ENCODE data around the gene CPNE5.

The CPNE5 gene

DNA sequence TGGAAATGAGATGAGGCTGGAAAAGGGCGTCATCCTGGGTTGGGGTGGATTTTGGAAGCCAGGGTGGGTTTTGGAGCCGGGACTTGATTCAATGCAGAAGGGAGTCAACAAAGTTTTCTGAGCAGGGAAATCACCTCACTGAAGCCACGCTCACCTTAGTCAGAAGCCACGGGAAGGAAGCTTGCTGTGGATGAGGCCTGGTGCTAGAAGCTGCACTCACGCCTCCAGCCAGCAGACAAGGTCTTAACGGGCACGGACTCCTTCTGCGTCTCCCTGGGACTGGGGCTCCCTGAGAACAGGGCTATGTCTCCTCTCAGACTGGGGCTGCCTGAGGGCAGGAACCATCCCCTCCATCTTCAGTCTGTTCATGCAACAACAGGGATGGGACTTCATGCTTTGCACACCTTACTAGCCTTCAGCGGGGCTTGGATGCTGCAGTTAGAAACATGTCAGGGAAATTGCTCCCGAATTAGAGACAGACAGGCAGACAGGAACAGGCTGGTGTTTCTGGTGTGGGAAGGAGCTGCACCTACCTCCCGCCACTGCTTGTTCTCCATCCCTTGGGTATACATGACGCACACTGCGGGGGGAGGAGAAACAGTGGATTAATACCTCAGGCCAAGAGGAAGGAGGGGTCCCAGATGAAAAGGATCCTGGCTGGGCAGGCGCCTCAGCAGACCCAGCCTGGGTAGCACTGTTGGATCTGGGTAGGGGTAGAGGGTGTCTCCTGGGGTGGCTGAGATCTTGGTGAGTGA lies 17.5 kb downstream of the CPNE5 start:
- DNase-seq (ENCODE audit: low spot score), result no peak
- TF ChIP-seq CTCF (IDR thresholded peaks at IDR 0.05), result no peak
- no peak overlapping the region for H3K27ac ChIP-seq
- no peak overlapping the region for H3K4me3 ChIP-seq

DNA sequence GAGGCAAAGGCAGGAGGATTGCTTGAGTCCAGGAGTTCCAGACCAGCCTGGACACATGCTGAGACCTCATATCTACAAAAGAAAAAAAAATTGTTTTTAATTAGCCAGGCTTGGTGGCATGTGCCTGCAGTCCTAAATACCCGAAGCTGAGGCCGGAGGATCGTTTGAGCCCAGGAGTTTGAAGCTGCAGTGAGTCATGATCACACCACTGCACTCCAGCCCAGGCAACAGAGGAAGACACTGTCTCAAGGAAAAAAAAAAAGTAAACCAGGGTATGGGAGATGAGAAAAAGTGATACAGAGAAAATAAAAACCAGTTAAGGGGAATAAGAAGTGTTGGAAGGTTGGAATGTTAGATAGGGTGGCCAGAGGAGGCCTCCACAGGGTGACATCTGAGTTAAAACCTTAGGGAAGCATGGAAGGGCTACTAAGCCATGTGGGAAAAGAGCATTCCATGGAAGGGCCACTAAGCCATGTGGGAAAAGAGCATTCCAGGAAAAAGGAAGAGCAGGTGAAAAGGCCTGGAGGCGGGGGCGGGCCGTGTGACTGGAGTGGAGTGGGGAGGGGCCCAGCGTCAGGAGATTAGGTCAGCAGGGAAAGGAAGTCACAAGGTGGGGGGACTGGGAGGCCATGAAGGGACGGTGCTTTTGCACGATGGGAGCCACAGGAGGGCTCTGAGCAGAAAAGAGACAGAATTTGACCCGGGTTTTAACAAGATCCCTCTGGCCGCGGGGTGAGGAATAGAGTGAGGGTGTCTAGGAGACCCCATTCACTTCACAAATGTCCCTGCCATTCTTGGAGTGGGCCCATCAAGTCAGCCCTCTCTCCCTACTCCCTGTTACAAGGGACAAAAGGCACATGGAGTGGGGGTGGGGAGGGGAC lies 18.3 kb downstream of the CPNE5 start:
- DNase-seq (ENCODE audit: low spot score), result no peak
- no peak for TF ChIP-seq CTCF (IDR thresholded peaks at IDR 0.05)
- H3K27ac ChIP-seq, result no peak overlapping the region
- H3K4me3 ChIP-seq, result no peak overlapping the region

- DNase-seq (ENCODE audit: low spot score), result no peak
- no peak overlapping the region for H3K4me3 ChIP-seq
- TF ChIP-seq CTCF (IDR thresholded peaks at IDR 0.05), result no peak
- no peak overlapping the region for H3K27ac ChIP-seq
Observed at GRCh38 chr6:36818756-36819155, 20.5 kb downstream of the CPNE5 start.

DNA sequence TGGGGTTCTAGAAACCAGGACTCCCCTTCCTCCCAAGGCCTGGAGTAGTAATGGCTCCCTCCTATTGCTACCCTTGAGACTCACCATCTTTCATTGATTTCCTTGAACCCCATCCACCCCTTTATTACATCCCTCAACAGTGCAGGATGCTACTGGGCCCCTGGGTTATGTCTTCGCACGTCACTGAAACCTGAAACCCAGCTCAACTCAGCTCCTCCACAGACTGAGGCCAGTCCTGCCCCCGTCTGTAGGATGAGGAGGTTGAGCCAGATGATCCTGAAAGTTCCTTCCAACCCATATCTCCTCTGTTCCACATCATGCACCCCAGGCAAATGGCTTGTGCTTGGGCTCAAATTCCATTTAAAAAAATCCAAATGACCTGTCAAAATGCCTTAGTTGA lies 21.4 kb downstream of the CPNE5 start:
- no peak for TF ChIP-seq CTCF (IDR thresholded peaks at IDR 0.05)
- DNase-seq (ENCODE audit: low spot score), result no peak
- Histone ChIP-seq H3K27ac (no peak overlapping the region), H3K4me3 (no peak overlapping the region)

DNA sequence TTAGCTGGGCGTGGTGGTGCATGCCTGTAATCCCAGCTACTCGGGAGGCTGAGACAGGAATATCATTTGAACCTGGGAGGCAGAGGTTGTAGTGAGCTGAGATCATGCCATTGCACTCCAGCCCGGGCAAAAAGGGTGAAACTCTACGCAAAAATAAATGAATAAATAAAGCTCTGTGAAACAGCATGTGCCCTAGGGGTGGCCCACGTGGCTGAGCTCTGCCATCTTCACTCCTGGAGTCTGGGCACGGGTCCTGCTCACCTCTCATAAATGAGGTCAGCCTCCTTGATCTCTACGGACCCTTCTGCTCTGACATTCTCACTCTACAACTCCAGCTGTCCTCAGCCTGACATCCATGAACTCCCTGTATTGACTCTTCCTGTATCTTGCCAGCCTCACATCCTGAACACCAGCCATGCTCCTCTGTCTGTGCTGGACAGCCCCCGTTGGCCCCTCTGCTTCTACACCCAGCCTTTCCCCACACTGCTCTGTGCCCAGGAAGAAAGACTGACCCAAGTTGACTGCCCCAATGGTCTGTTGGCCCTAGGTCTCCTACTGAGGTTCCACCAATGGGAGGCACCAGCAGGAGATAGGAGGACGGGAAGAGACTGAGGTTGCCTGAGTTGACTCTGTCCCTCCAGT lies 21.9 kb downstream of the CPNE5 start:
- DNase-seq (ENCODE audit: low spot score), result no peak
- no peak overlapping the region for H3K4me3 ChIP-seq
- TF ChIP-seq CTCF (IDR thresholded peaks at IDR 0.05), result no peak
- no peak overlapping the region for H3K27ac ChIP-seq

DNA sequence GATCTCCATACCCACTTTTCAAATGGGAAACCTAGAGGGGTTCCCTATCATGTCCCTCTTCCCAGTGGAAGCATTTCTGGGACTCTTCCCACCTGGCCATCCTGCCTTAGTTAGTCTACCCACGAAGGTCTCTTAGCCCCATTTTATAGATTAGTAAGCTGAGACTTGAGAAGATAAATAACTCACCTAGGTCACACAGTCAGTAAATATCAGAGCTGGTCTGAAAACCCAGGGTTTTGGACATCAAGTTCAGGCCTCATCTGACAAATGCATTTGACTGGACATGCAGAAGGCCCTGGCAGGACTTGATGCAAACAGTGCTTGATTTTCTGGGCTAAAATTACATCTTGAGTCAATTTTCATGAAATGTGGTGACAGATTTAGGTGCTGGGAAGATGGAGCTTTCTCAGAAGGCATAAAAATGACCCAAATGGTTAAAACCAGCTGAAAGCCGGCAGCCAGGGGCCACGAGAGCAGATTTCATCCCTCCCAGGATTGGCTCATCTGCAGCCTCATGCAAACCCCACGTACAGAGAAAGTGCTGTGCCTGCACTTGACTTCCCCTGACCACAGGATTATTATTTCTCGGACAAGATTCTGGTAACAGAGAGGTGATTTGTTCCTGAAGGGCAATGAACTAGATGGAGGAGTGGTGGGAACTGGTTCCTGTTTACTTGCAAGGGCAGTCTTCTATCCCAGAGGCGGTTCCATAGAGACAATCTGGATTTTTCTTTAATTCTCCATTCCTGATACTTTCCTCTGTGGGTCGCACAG lies 23.1 kb downstream of the CPNE5 start:
- no peak for TF ChIP-seq CTCF (IDR thresholded peaks at IDR 0.05)
- Histone ChIP-seq H3K4me3 (no peak overlapping the region), H3K27ac (no peak overlapping the region)
- DNase-seq (ENCODE audit: low spot score), result no peak
